Measurements from ENCODE around the gene ZNF611. TPM values are rescaled to one million over a fixed set of nuclear protein-coding genes. Genes with fewer than 3 reads are reported as not detected.

ZNF611 gene
- total RNA-seq, 4 donors from 2014 or later: 7.3 to 9.6 (median 7.6) TPM

DNA sequence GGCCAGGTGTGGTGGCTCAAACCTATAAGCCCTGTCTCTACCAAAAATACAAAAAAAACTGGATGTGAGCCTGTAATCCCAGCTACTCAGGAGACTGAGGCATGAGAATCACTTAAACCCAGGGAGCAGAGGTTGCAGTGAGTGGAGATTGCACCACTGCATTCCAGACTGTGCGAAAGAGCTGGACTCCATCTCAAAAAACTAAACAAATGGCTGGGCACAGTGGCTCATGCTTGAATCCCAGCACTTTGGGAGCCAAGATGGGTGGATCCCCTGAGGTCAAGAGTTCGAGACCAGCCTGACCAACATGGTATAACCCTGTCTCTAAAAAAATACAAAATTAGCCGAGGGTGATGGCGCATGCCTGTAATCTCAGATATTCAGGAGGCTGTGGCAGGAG, 61.8 kb downstream of the ZNF611 start:
- Histone ChIP-seq H3K27me3 (no peaks in the 10 kb centered on the region), H3K9me3 (no peaks in the 10 kb centered on the region), H3K4me1 (peaks cover 0 to 4% (median 0%) of the 10 kb centered on the region in 4 donors), H3K36me3 (peaks cover 0 to 5% (median 0%) of the 10 kb centered on the region in 4 donors), H3K27ac (replicated peaks in 1 of 4) (no peak overlapping the region), H3K4me3 (no peak overlapping the region)
- WGBS: 94% methylated on average over 4 of the region's 4 CpGs
- intact Hi-C loops (cut with DNase I): no loop called here
- no peak for DNase-seq (ENCODE audit: extremely low spot score)
- TF ChIP-seq POLR2AphosphoS5 (IDR thresholded peaks at IDR 0.05): no peak

DNA sequence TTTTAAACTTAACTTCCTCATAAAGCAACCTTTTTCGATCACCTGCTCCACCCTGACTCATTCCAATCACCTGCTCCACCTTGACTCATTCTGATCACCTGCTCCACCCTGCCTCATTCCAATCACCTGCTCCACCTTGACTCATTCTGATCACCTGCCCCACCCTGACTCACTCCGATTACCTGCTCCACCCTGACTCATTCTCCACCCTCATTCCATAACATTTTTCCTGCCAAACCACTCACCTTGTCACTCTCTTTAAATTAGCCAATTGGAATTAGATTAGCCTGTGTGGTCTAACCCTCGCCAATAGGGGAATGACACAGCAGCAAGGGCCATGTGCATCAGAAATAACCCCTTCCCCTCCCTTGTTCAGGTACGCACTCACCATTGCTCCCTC, 64.8 kb downstream of the ZNF611 start:
- no peak overlapping the region for H3K27ac ChIP-seq (replicated peaks in 1 of 4)
- intact Hi-C loops (cut with DNase I): no loop called here
- H3K27me3 ChIP-seq: no peaks in the 10 kb centered on the region
- TF ChIP-seq CTCF (IDR thresholded peaks at IDR 0.05) (no peak), POLR2A (IDR thresholded peaks at IDR 0.05; ENCODE audit: low read depth) (no peak)
- peaks cover 0 to 5% (median 0%) of the 10 kb centered on the region in 4 donors for H3K4me1 ChIP-seq
- DNase-seq (ENCODE audit: extremely low spot score): no peak
- H3K36me3 ChIP-seq: peaks cover 0 to 5% (median 0%) of the 10 kb centered on the region in 4 donors
- H3K9me3 ChIP-seq: no peaks in the 10 kb centered on the region
- no peak overlapping the region for H3K4me3 ChIP-seq
- WGBS: 94% methylated on average over 4 of the region's 4 CpGs

- intact Hi-C loops (cut with DNase I): no loop called here
- no peaks in the 10 kb centered on the region for H3K9me3 ChIP-seq
- H3K4me1 ChIP-seq: peaks cover 0 to 10% (median 0%) of the 10 kb centered on the region in 4 donors
- 89% methylated on average over 5 of the region's 5 CpGs for WGBS
- H3K27me3 ChIP-seq: no peaks in the 10 kb centered on the region
- no peak overlapping the region for H3K27ac ChIP-seq (replicated peaks in 1 of 4)
- H3K36me3 ChIP-seq: peaks cover 0 to 5% (median 0%) of the 10 kb centered on the region in 4 donors
- TF ChIP-seq CTCF (IDR thresholded peaks at IDR 0.05): no peak
- TF ChIP-seq POLR2AphosphoS5 (IDR thresholded peaks at IDR 0.05): no peak
- TF ChIP-seq EP300 (IDR thresholded peaks at IDR 0.05): no peak
- TF ChIP-seq POLR2A (IDR thresholded peaks at IDR 0.05; ENCODE audit: low read depth): no peak
- H3K4me3 ChIP-seq: no peak overlapping the region
- no peak for DNase-seq (ENCODE audit: extremely low spot score)
Measured at GRCh38 chr19:52669586-52669985, 65.3 kb downstream of the ZNF611 start.

GRCh38 chr19:52667972-52668371, 66.9 kb downstream of the ZNF611 start:
- H3K4me1 ChIP-seq: peaks cover 0 to 8% (median 0%) of the 10 kb centered on the region in 4 donors
- no peak overlapping the region for H3K27ac ChIP-seq (replicated peaks in 1 of 4)
- no peaks in the 10 kb centered on the region for H3K9me3 ChIP-seq
- no peaks in the 10 kb centered on the region for H3K27me3 ChIP-seq
- peaks cover 0 to 6% (median 0%) of the 10 kb centered on the region in 4 donors for H3K36me3 ChIP-seq
- TF ChIP-seq POLR2AphosphoS5 (IDR thresholded peaks at IDR 0.05) (no peak), POLR2A (IDR thresholded peaks at IDR 0.05; ENCODE audit: low read depth) (no peak), CTCF (IDR thresholded peaks at IDR 0.05) (no peak), EP300 (IDR thresholded peaks at IDR 0.05) (no peak)
- DNase-seq (ENCODE audit: extremely low spot score): no peak
- intact Hi-C loops (cut with DNase I): no loop called here
- no peak overlapping the region for H3K4me3 ChIP-seq
- WGBS: 58% methylated on average over 6 of the region's 6 CpGs

GRCh38 chr19:52666506-52666905, 68.3 kb downstream of the ZNF611 start:
- Histone ChIP-seq H3K27ac (replicated peaks in 1 of 4) (no peak overlapping the region), H3K36me3 (peaks cover 0 to 16% (median 4%) of the 10 kb centered on the region in 4 donors)
- intact Hi-C loops (cut with DNase I): no loop called here

More at GRCh38 chr19:52666506-52666905, 68.3 kb downstream of the ZNF611 start:
- Histone ChIP-seq H3K4me1 (peaks cover 0 to 6% (median 0%) of the 10 kb centered on the region in 4 donors), H3K27me3 (no peaks in the 10 kb centered on the region), H3K9me3 (no peaks in the 10 kb centered on the region), H3K4me3 (no peak overlapping the region)
- DNase-seq (ENCODE audit: extremely low spot score): no peak
- TF ChIP-seq EP300 (IDR thresholded peaks at IDR 0.05): no peak
- TF ChIP-seq CTCF (IDR thresholded peaks at IDR 0.05): no peak
- TF ChIP-seq POLR2A (IDR thresholded peaks at IDR 0.05; ENCODE audit: low read depth): no peak
- no peak for TF ChIP-seq POLR2AphosphoS5 (IDR thresholded peaks at IDR 0.05)

Measured in esophagus muscularis mucosa (tissue), 4 donors.